WTC11 (cell line): Measurements from ENCODE around the gene GRK3.

Source experiments
- ETV6 ChIP-seq: sonication (generic); formaldehyde crosslinking; IDR thresholded peaks from 2 replicates; pipeline ENCODE4 v1.8.1; 2022; ENCODE audit warnings: mild to moderate bottlenecking, missing genetic modification reagents
- NFYB ChIP-seq: sonication (generic); formaldehyde crosslinking; conservative IDR thresholded peaks from 2 replicates; pipeline ENCODE4 v1.8.0; 2022; ENCODE audit warnings: low read depth, missing genetic modification reagents
- NR3C1 ChIP-seq: sonication (generic); formaldehyde crosslinking; conservative IDR thresholded peaks from 2 replicates; pipeline ENCODE4 v1.8.1; 2023; ENCODE audit warnings: low read depth, mild to moderate bottlenecking, missing genetic modification reagents
- OVOL2 ChIP-seq: fragments of 250-450 bp; sonication (Bioruptor Pico); IDR thresholded peaks from 2 replicates; pipeline ENCODE4 v1.9.0; 2021; ENCODE audit warnings: mild to moderate bottlenecking, borderline replicate concordance
- TF ChIP-seq, protein P1 (sequence below): sonication (generic); formaldehyde crosslinking; IDR thresholded peaks from 2 replicates; pipeline ENCODE4 v1.8.1; 2023; ENCODE audit warnings: mild to moderate bottlenecking, moderate library complexity, missing genetic modification reagents
- TF ChIP-seq, protein P2 (sequence below): sonication (generic); formaldehyde crosslinking; IDR thresholded peaks from 2 replicates; pipeline ENCODE4 v1.8.0; 2022; ENCODE audit warnings: mild to moderate bottlenecking, missing genetic modification reagents
- TF ChIP-seq, protein P3 (sequence below): fragments of 200-600 bp; IDR thresholded peaks from 2 replicates; pipeline ENCODE4 v1.8.0; 2022; ENCODE audit warnings: antibody characterized with exemption

DNA sequence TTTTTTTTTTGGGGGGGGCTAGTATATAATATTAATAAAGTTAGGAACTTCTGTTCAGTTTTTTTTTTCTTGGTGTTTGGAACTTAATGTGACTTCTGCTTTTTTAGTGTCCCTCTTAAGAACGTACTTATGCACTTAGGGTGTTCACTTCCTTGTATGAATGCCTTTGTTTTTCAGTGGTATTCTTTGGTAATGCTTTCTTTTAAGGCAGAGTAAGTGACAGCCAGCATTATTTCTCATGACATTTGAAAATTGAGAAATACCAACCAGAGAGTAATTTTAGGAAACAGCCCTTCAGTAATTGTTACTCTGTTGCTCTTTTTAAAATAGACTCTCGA is 2.4 kb downstream of the GRK3 start:
- TF ChIP-seq NR3C1: no peak
- TF ChIP-seq, protein P1, sequence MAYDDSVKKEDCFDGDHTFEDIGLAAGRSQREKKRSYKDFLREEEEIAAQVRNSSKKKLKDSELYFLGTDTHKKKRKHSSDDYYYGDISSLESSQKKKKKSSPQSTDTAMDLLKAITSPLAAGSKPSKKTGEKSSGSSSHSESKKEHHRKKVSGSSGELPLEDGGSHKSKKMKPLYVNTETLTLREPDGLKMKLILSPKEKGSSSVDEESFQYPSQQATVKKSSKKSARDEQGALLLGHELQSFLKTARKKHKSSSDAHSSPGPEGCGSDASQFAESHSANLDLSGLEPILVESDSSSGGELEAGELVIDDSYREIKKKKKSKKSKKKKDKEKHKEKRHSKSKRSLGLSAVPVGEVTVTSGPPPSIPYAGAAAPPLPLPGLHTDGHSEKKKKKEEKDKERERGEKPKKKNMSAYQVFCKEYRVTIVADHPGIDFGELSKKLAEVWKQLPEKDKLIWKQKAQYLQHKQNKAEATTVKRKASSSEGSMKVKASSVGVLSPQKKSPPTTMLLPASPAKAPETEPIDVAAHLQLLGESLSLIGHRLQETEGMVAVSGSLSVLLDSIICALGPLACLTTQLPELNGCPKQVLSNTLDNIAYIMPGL (CRISPR knock-in tag): no peak
- no peak for TF ChIP-seq OVOL2 (CRISPR knock-in tag)
- no peak for TF ChIP-seq ETV6
- TF ChIP-seq, protein P2, sequence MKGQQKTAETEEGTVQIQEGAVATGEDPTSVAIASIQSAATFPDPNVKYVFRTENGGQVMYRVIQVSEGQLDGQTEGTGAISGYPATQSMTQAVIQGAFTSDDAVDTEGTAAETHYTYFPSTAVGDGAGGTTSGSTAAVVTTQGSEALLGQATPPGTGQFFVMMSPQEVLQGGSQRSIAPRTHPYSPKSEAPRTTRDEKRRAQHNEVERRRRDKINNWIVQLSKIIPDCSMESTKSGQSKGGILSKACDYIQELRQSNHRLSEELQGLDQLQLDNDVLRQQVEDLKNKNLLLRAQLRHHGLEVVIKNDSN: no peak
- TF ChIP-seq, protein P3, sequence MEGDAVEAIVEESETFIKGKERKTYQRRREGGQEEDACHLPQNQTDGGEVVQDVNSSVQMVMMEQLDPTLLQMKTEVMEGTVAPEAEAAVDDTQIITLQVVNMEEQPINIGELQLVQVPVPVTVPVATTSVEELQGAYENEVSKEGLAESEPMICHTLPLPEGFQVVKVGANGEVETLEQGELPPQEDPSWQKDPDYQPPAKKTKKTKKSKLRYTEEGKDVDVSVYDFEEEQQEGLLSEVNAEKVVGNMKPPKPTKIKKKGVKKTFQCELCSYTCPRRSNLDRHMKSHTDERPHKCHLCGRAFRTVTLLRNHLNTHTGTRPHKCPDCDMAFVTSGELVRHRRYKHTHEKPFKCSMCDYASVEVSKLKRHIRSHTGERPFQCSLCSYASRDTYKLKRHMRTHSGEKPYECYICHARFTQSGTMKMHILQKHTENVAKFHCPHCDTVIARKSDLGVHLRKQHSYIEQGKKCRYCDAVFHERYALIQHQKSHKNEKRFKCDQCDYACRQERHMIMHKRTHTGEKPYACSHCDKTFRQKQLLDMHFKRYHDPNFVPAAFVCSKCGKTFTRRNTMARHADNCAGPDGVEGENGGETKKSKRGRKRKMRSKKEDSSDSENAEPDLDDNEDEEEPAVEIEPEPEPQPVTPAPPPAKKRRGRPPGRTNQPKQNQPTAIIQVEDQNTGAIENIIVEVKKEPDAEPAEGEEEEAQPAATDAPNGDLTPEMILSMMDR: no peak
- no peak for TF ChIP-seq NFYB
